OCI-LY1 (cell line): Measurements from ENCODE around the gene MYL3.

Experiments used
- CTCF ChIP-seq: fragments of 200-600 bp; sonication (generic), shearing (Covaris generic); IDR thresholded peaks from 2 replicates; pipeline ENCODE4 v1.5.1; 2017; ENCODE audit warnings: mild to moderate bottlenecking, antibody characterized with exemption, low read length, moderate library complexity, mixed read lengths
- EZH2 ChIP-seq: fragments of 200-600 bp; sonication (generic), shearing (Covaris generic); IDR thresholded peaks from 2 replicates; pipeline ENCODE4 v1.8.0; 2017; ENCODE audit warnings: borderline replicate concordance, mixed run types, mild to moderate bottlenecking, antibody characterized with exemption, low read length, moderate library complexity, mixed read lengths

- TF ChIP-seq CTCF (no peak), EZH2 (no peak)
Measured at GRCh38 chr3:46905213-46905560, 41.9 kb upstream of the MYL3 start.
